PFSK-1 (cell line): ENCODE results near the gene EDEM1.

ENCODE experiments used
- SIN3A ChIP-seq: IDR thresholded peaks from 2 replicates; pipeline ENCODE4 v1.6.1; 2012; ENCODE audit warnings: mild to moderate bottlenecking, low read length, moderate library complexity, borderline replicate concordance; ENCODE audit not compliant: insufficient read depth
- TAF1 ChIP-seq: IDR thresholded peaks from 2 replicates; pipeline ENCODE4 v1.6.1; 2012; ENCODE audit warnings: low read length, control low read depth, borderline replicate concordance; ENCODE audit not compliant: insufficient read depth
- TF ChIP-seq, protein P1 (sequence below), 2 experiments: IDR thresholded peaks; 2 replicates each; pipeline versions ENCODE4 v1.6.1 to v1.8.0; 2011 to 2012; ENCODE audit warnings: low read depth in 2 of 2, low read length in 2 of 2, control low read depth in 1 of 2, inconsistent platforms in 1 of 2, mild to moderate bottlenecking in 1 of 2, moderate library complexity in 1 of 2; ENCODE audit not compliant: insufficient read depth in 1 of 2

DNA sequence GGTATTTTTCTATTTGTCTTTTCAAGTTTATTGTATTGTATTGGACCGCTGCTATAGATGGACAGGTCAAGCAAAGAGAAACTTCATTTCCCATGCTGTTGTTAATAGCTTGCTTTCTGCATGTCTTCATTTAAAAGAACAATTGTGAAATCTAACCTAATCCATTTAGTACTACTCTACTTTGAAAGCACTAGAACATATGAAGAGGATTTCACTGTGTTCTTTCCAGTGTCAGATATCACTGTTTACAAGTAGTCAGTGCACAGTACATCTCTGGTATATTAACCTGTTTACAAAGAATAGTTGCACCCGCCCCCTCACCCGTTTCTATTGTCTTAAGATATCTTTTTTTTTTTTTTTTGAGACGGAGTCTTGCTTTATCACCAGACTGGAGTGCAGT lies 21.8 kb upstream of the EDEM1 start:
- TF ChIP-seq SIN3A (no peak), TAF1 (no peak)
- TF ChIP-seq, protein P1, sequence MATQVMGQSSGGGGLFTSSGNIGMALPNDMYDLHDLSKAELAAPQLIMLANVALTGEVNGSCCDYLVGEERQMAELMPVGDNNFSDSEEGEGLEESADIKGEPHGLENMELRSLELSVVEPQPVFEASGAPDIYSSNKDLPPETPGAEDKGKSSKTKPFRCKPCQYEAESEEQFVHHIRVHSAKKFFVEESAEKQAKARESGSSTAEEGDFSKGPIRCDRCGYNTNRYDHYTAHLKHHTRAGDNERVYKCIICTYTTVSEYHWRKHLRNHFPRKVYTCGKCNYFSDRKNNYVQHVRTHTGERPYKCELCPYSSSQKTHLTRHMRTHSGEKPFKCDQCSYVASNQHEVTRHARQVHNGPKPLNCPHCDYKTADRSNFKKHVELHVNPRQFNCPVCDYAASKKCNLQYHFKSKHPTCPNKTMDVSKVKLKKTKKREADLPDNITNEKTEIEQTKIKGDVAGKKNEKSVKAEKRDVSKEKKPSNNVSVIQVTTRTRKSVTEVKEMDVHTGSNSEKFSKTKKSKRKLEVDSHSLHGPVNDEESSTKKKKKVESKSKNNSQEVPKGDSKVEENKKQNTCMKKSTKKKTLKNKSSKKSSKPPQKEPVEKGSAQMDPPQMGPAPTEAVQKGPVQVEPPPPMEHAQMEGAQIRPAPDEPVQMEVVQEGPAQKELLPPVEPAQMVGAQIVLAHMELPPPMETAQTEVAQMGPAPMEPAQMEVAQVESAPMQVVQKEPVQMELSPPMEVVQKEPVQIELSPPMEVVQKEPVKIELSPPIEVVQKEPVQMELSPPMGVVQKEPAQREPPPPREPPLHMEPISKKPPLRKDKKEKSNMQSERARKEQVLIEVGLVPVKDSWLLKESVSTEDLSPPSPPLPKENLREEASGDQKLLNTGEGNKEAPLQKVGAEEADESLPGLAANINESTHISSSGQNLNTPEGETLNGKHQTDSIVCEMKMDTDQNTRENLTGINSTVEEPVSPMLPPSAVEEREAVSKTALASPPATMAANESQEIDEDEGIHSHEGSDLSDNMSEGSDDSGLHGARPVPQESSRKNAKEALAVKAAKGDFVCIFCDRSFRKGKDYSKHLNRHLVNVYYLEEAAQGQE (IDR thresholded peaks at IDR 0.05; ENCODE audit: insufficient read depth in 1 of 2, low read depth in 2 of 2, low read length in 2 of 2) = no peak
